HG02884 (cell line): ENCODE measurements around the gene ERBB4.

Experiments
- ATAC-seq: cut with Tn5 transposase; IDR thresholded peaks from one replicate; pipeline ENCODE4 v1.9.1; 2021; ENCODE audit warnings: mild to moderate bottlenecking, moderate library complexity; ENCODE audit not compliant: unreplicated experiment

ERBB4 gene

GRCh38 chr2:211860224-211860623 lies 678.4 kb downstream of the ERBB4 start:
- ATAC-seq, result no peak

GRCh38 chr2:211854832-211855231 lies 683.8 kb downstream of the ERBB4 start:
- no peak for ATAC-seq

DNA sequence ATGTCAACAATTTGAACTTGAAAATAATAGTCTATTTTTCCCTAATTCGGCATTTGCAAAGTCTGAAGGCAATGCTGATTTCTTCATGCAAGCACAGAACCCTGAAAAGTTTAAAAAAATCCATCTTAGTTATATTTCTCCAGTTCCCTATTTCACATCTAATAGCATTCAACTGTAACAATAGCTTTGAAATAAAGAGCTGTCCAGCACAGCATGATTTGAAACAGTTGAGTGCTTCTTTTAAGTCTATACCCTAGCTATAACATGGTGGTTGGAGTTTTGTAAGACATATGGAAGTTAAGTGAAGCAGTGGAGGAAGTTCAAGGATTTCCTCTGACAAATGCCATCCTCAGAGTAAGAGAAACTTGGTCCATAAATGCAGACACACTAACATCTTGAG lies 691.9 kb downstream of the ERBB4 start:
- ATAC-seq, result no peak

GRCh38 chr2:211846036-211846400 lies 692.6 kb downstream of the ERBB4 start:
- no peak for ATAC-seq

GRCh38 chr2:211845338-211846035 lies 693.1 kb downstream of the ERBB4 start:
- ATAC-seq, result no peak

GRCh38 chr2:211837706-211838105 lies 700.9 kb downstream of the ERBB4 start:
- no peak for ATAC-seq

DNA sequence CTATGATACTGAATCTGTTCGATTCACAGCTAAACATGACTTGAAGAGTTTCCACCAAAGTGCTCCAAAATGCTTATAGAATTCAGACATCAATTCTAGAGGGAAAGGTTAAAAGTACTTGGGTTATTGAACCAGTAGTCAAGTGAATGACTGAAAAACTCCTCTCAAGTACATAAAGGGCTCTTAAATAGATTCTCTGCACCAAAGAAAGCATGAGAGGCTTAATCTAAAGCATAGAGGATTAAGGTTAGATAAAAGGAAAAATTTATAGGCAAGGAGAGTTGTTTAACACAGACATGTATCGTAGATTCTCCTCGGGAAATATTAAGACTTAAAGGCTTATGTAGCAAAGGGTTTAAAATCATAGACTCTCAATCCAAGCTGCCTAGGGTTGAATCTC lies 701.4 kb downstream of the ERBB4 start:
- ATAC-seq, result no peak

DNA sequence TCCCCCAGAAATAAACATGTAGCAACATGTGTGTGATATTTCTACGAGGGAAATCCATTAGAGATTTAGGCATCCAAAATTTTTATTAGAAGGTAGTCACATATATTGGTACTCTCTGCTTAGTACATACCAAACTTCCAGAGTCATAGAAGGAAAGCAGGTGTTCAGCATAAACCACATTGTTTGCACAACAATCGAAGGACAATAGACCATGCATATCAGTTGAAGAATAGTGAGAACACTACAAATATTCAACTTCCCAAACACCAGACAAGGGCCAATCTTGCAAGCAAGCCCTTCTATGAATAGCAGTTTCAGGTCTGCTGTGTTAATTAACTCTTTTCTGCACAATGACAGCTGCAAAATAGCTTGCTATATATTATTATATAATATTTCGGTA lies 702.2 kb downstream of the ERBB4 start:
- ATAC-seq, result no peak

DNA sequence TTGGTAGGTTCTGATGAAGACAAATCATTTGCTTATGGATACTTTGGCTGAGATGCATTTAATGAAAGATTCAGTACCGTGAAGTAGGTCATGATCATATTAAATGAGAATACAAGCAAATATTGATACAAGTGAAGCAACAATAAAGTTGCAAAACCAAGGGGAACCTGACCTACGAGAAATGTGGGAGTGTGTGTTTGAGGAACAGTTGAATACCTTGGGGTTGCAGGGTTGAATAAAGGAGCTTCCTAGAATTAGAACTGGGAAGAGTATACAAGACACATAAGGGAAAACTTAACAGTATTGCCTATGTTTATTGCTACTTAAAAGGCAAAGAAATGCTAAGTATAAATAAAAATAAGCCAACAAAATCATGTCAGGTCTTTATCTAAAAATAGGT lies 702.9 kb downstream of the ERBB4 start:
- ATAC-seq, result no peak

DNA sequence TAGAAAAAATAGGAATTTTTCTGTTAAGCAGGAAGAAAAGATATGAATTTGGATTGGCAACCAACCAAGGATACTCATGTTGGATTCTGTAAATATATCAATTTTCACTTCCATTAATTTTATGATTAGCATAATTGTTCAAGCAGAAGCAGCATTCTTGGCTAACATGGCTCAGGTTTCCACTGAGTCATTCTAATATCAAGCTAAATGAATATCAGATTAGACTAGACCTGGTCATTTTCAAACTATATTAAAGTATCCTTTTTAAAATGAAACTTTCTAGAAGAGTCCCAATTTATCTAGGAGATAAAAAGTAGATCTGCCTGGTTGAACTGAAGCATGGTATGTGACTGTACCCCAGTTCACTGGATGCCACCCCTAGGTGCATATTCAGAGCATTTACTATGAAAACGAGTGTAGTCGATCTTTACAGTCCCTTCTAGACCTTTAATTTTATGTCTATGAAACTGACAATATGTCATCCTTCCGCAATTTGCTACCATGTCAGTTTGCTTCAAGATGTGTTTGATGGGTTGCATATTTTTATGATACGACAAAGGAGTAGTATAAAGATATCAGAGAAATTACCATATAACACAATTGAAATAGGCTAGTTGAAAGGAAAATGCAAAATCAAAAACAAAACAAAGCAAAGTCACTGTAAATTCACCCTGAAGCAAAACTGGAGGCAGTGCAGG lies 704.9 kb downstream of the ERBB4 start:
- ATAC-seq, result no peak

DNA sequence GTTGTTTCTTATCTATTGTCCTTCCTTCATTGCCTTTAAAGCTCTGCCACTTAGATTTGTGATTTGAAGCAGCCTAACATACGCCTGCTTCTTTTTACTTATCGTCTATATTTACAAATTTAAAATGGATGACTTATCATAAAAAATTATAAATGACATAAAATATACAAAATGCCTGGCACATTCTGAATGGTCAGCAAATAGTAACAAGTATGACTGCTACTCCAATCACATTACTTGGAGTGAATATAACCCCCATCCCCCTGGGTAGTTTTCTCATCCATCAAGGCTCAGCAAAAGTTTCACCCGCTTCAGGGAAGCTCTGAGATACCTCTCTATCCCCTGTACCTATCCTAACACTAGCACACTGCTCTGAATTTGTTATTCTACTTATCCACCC lies 708.9 kb downstream of the ERBB4 start:
- ATAC-seq, result no peak

DNA sequence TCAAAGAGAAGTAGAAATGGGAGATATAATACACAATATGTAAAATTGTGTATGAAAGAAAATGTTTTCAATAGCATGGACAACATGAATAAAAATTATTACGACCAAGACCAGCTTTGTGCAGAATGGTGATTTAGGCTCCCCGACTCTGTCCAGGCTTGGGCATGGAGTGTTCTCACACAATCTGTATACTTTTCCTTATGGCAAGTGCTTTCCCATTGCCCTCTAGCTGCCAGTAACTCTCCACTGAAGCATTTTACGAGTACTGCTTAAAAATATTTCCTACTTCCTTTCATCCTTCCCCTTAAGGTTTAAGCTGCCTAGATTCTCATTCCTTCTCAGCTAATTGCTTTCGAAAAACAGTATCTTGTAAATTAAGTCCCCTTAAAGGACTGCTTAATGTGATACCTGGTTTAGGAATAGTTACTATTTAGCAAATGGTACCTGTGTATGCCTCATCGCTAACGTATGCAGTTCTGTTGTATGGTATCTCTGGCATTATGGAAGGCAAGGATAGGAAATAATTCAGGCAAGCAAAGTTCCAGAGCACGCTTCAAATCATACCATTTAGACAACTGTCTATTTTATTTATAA lies 714.6 kb downstream of the ERBB4 start:
- ATAC-seq, result no peak

DNA sequence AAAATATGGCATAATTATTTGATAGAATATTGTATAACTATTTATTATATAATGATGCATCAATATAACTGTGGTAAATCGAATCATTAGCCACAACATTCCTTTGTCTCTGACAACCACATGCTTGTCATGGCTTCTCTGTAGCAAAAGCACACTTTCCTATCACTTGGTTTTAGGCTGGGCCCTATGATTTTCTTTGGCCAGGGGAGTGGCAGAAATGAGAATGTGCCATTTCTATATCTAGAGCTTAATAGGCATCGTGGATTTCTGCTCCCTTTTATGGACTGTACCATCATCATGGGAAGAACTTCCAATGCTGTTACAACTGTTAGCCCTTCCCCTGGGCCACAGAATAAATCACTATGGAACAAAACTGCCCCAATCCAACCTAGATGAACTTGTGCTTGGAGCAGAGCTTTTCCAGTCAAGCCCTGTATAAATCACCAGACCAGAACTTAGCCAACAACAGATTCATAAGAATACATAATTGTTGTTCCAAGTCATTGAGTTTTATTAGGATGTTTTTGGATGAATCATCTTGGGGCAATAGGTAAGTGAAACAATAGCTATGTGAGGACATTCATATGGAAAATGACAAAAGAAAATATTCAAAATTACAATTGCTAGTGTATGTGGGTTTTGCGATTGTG lies 715.8 kb downstream of the ERBB4 start:
- no peak for ATAC-seq

- ATAC-seq, result no peak
These were observed 721.8 kb downstream of the ERBB4 start for GRCh38 chr2:211816754-211817153.

GRCh38 chr2:211812587-211812986 lies 726.0 kb downstream of the ERBB4 start:
- ATAC-seq, result no peak

GRCh38 chr2:211802666-211803065 lies 735.9 kb downstream of the ERBB4 start:
- no peak for ATAC-seq

DNA sequence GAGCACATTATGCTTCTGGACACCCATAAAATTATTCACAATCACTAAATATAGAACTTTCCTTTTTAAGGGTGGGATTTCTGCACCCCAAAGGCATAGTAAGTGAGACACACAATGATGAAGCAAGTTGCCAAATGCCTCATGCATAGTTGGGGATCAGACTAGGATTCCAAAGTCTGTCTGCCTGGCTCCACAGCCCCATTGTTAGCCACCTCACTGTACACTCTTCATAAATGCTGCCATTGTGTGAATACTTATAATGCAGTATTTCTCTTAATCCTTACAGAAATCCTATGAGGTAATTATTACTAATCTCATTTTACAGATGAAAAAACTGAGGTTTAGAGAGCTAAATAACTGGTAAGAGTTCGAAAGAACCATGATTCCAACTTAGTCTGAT lies 738.6 kb downstream of the ERBB4 start:
- no peak for ATAC-seq

DNA sequence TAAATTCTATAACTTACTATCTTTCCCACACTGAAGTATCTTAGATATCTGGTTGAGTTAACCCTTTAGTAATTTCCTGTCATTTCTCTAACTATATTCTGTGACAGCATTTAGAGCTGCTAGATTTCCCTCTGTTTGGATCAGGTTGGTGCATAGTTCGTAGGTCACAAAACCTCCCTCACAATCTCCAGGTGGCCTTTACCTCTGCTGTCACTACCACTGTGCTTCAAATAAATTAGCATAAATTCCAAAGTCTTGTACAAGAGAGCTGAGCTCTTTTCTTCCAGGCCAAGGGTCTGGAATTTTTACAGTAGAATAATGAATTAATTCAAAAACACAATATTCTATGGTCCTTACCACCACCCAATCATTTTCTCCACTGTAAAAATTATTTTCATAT lies 739.7 kb downstream of the ERBB4 start:
- no peak for ATAC-seq

GRCh38 chr2:211793690-211794089 lies 744.9 kb downstream of the ERBB4 start:
- ATAC-seq, result no peak

GRCh38 chr2:211789982-211790381 lies 748.6 kb downstream of the ERBB4 start:
- no peak for ATAC-seq

GRCh38 chr2:211766689-211767088 lies 771.9 kb downstream of the ERBB4 start:
- no peak for ATAC-seq

DNA sequence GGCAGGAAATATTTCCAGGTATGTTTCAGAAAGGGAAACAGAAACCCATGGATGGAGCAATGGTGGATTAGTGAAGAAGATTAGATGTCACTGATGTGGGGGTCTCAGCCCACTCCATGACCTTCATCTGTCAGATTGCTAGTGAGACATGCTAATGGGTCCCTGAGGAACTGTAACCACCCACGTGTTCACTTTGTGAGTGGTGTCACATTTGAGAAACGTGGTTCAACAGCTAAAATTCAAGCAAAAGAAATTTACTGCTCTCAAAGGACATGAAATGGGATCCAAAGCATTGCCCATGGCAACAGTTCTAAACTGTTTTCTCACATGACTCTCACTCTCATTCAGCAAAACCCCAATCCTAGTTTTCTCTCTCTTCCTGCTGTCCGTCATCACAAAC lies 776.1 kb downstream of the ERBB4 start:
- no peak for ATAC-seq
